Activated naive CD4-positive, alpha-beta T cell (primary cell): ENCODE measurements around the gene TFAP2E.

Source experiments
- DNase-seq, 4 experiments: peaks; one replicate each; lab custom pipeline; 2025; lab: John Stamatoyannopoulos, UW

TFAP2E gene

GRCh38 chr1:35644204-35644603 lies 71.1 kb downstream of the TFAP2E start:
- no peak for DNase-seq
